Pulmonary artery endothelial cell (primary cell): Measurements from ENCODE around the gene OR11H12. TPM values are rescaled to one million over a fixed set of nuclear protein-coding genes. Genes with fewer than 3 reads are reported as not detected.
"Not testable (repeated sequence)": the region's sequence is repeated elsewhere in the genome, so short reads cannot be mapped to it uniquely, and the experiment has no call there.

Experiments used
- DNase-seq: peaks from one replicate; pipeline ENCODE4 v3.0.0-alpha.2; 2011; ENCODE audit warnings: low read depth, low spot score
- total RNA-seq: library from RNA; depleted of rRNA; stranded (reverse); fragments of >200 nt; gene quantifications from 2 replicates; pipeline ENCODE4 v1.2.3, GENCODE V29; 2014

OR11H12 gene
- not detected in 2 replicates for total RNA-seq

DNA sequence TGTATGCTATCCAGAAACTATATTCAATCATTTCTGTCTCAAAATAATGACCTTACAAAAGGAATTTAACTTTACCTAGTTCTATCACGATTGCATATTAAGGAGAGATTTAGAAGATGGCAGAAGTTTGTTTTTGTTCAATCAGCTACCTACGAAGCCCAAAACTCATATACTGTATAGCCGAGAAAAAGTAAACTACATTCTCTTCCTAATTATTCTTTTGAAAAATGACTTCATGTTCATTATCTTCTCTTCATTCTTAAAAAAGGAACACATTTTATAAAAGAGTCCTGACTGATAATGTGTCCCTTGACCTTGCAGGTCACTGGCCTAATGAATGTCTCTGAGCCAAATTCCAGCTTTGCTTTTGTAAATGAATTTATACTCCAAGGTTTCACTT lies at the start of gene OR11H12:
Gene OR11H12, plus strand, starts transcription at position 301 of the 400 bp plus-strand sequence. Its CDS starts 0 bp downstream, at position 301.
- not testable (repeated sequence) for DNase-seq

DNA sequence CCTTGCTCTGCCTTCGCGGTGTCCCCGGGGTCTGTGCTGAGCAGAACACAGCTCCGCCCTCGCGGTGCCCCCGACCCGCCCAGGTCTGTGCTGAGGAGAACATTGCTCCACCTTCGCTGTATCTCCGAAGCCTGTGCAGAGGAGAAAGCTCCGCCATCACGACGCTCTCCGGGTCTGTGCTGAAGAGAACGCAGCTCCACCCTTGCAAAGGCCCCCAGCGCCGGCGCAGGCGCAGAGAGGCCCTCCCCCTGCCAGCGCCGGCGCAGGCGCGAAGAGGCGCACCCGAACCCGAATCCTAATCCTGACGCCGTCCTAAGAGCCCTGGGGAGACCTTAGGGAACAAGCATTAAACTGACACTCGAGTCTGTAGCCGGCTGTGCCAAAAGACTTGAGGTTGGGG lies 18.0 kb upstream of the OR11H12 start:
- DNase-seq = not testable (repeated sequence)

DNA sequence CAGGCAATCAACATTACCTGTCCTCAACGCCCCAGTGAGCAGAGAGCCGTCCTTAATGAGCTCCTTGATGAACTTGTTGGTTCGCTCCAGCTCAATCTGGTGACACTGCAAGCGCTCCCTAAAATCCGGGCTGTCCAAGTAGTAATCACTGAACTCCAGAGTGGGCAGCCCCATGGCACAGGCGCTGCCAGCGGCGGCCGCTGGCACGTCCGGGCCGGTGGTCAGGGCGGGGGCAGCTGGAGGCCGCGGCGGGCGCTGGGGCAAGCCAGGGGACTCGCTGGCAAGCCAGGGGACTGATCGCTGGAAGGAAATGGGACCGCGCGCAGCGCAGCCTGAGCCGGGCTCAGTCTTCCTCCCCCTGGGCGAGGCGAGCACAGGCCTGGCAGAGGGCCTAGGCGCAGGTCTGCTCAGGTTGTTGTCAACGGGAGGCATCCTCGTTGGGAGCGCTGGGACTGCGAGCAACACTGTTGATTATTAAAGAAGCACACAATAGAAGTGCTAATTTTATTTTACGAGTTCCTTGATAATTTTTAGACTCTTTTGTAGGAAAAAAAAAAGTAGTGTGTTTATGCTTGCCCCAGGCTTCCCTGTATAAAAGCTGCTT lies 25.8 kb downstream of the OR11H12 start:
- DNase-seq = not testable (repeated sequence)

- DNase-seq = not testable (repeated sequence)
Observed at GRCh38 chr14:18636066-18636465, 35.1 kb downstream of the OR11H12 start.

- not testable (repeated sequence) for DNase-seq
Observed at GRCh38 chr14:18638032-18638431, 37.1 kb downstream of the OR11H12 start.

GRCh38 chr14:18638785-18639184 lies 37.9 kb downstream of the OR11H12 start:
- DNase-seq = not testable (repeated sequence)

DNA sequence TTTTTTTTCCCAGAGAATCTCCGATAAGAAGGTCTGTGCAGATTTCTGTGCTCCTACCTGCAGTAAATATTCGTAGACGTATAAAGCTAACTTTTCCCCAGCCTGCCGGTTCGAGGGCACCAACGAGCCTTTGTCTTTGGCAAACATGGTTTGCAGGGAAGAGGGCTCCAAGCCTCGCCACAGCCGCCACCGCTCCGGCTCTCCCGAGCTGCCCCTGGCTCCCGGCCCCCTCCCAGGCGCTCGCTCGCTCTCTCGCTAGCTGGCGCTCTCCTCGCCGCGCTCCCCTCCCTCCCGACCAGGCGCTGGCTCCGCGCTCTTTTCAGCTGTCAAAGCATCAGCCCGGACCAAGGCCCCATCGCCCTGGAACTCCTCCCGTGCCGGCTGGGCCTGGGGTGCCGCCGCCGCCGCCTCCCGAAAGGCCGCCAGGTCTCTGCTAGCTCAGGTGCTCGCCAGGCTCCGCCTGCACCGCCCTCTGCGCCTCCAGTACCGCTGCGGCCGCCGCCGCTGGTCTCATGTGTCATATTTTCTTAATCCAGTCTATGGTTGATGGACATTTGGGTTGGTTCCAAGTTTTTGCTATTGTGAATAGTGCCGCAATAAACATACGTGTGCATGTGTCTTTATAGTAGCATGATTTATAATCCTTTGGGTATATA lies 45.3 kb downstream of the OR11H12 start:
- not testable (repeated sequence) for DNase-seq
